ENCODE measurements around the gene VPS13A.

VPS13A gene

GRCh38 chr9:77457916-77458592, 280.7 kb downstream of the VPS13A start:
- peak; percentile 65 for DNase-seq (ENCODE audit: low read depth)

- no peak for DNase-seq (ENCODE audit: low read depth)
Observed at GRCh38 chr9:77460938-77461337, 283.6 kb downstream of the VPS13A start.

DNA sequence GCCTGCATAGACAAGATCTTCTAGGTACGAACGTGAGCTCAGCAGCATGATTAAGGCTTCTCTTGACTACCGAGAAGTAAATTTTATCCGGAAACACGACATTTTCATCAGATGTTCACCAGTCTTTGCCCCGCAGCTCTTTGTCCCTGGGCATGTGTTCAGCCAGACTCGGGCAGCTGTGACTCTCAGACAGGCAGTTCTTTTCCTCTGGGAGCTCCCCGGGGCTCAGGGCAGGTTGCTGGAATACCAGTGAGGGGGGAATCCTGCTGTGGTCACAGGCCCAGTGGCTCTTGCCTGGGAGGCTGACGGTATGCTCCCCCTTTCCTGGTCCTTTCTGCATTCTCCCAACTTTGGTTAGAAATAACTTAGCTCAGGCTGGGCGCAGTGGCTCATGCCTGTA, 284.7 kb downstream of the VPS13A start:
- no peak for DNase-seq (ENCODE audit: low read depth)

DNA sequence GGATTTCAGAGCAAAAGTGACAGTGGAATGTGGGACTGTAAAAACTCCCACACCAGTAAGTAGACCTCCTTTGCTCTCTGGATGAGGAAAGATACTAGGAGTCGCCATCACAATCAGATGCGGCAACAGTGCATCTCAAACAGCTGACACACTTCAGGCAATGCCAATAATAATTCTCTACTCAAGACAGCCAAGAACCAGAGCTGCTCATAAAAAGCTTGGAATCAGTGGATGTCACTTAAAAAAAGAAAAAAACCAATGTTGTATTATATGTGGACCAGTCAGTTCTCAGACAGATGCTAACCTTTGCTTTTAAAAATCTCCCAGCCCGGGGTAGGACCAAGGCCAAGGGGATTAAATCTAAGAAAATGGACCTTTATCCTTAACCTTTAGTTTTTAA, 285.8 kb downstream of the VPS13A start:
- no peak for DNase-seq (ENCODE audit: low read depth)

- DNase-seq (ENCODE audit: low read depth): no peak
Observed at GRCh38 chr9:77464661-77465060, 287.3 kb downstream of the VPS13A start.

DNA sequence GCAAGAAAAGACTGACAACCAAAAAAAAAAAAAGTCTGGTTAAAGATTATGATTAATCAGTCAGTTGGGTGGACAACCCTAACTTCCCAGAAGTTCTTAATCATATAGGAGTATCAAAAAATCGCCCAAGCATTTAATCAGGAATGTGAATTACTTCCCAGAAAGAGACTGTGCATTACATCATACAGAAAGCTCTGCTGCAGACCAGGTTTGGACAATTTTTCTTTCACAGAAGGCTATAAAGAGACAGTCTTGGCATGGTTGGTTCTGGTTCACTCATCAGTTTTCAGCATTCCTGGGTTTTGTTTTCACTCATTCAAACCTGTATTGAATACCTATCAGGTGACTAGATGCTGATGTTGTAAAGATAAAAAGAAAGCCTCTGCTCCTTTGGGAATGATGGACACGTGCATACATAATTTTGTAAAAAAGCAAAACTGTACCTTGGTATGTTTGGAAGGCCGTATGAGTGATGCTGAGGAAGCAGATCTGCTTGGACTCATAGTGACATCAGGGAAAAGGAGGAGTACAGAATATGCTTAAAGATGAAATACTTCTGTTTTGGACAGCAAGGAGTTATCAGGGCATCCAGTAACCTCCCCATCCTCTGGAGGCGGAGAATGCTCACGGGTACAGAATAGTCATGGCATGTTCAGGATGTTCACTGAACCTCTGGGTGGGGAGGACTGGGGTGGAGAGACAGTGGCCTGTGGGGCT, 292.3 kb downstream of the VPS13A start:
- DNase-seq (ENCODE audit: low read depth): no peak
